Measurements from ENCODE around the gene SPINK5.

DNA sequence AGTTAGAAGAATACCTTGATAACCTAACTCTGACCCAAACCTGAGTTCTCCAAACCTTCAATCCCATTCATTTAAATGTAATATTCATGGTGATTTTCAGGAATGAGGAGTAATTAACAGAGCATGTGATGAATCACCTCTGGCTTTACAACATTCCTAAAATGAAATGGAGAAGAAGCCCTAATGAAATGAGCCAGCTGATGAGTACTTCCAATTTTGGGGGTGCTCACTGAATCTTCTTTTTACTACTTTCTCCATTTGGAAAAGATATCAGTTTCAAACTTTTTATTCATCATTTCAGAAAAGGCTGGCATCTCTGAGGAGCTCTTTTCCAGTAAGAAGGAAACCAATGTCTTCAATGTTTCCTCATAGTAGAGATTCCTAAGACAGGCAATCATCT is 2.9 kb upstream of the SPINK5 start:
- no peak for TF ChIP-seq EZH2phosphoT487 (IDR thresholded peaks at IDR 0.05; ENCODE audit: low read depth)
- TF ChIP-seq, protein P1, sequence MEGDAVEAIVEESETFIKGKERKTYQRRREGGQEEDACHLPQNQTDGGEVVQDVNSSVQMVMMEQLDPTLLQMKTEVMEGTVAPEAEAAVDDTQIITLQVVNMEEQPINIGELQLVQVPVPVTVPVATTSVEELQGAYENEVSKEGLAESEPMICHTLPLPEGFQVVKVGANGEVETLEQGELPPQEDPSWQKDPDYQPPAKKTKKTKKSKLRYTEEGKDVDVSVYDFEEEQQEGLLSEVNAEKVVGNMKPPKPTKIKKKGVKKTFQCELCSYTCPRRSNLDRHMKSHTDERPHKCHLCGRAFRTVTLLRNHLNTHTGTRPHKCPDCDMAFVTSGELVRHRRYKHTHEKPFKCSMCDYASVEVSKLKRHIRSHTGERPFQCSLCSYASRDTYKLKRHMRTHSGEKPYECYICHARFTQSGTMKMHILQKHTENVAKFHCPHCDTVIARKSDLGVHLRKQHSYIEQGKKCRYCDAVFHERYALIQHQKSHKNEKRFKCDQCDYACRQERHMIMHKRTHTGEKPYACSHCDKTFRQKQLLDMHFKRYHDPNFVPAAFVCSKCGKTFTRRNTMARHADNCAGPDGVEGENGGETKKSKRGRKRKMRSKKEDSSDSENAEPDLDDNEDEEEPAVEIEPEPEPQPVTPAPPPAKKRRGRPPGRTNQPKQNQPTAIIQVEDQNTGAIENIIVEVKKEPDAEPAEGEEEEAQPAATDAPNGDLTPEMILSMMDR (IDR thresholded peaks at IDR 0.05; ENCODE audit: low read depth, low read length): no peak
